RCC 7860 (cell line): ENCODE measurements around the gene COPS2.

Experiments
- DNase-seq: peaks from one replicate; pipeline ENCODE4 v3.0.0-alpha.2; 2015; ENCODE audit warnings: low spot score
- FAIRE-seq: peaks from 2 replicates; lab custom pipeline; 2012; peaks lifted over from hg19 to GRCh38; lab: Jason Lieb, UNC

Gene COPS2

DNA sequence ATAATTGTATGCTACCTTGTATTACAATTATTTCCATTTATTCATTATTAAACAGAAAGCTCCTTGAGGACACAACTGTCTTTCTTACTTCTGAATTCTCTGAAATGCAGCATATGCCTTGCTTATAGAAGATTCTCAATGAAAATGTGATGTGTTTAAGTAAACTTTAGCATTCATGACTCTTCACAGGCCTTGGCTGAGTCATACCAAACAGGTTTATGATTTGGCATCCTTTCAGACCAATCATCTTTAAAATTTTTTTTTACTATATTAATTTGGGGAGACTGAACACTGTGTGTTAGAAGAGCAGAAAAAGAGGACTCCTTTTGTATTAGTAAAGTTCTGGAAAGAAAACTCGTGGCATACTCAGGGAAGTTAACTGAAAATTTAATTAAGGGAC is 8.3 kb upstream of the COPS2 start:
- DNase-seq (no peak), FAIRE-seq (no peak)

- FAIRE-seq = no peak
- DNase-seq = no peak
Measured at GRCh38 chr15:49155834-49156627, 632 bp upstream of the COPS2 start.

- FAIRE-seq (no peak), DNase-seq (no peak)
Measured at GRCh38 chr15:49154799-49155109, 645 bp downstream of the COPS2 start.

DNA sequence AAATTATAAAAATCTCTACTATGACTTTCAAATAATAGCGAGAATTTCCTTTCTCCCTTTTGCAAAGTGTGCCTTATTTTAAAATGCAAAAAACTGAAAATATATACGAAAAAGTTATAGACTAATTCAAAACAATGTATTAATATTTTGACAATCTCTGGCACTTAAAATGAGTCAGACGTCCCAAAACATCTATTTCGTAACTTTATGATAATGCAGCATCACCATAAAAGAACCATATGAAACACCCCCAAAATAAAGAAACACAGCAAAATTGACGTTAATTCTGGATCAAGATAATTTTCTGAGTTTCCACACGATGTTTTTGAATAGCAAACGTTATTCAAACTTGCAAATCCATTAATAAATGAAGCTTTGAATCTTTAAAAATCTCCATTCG is 1.0 kb downstream of the COPS2 start:
- FAIRE-seq (no peak), DNase-seq (no peak)

- FAIRE-seq (no peak), DNase-seq (no peak)
Measured at GRCh38 chr15:49152552-49153312, 2.7 kb downstream of the COPS2 start.

DNA sequence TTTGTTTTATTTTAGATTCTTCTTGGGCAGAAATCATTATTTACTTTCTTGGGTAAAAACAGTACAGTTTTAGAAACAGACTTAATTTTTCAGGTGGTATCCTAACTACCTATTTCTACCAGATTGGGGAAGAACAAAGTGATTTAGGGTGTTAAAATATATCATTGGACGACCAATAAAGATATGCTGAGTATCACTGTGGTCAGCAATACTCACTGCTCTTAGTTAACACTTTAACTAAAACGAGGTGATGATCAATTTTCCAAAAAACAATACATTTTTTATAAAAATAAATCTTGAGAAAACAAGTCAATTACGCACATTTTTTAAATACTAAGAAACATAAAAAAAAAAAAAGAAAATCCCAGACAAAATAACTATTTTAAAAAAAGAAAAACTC is 3.6 kb downstream of the COPS2 start:
- FAIRE-seq (no peak), DNase-seq (no peak)

DNA sequence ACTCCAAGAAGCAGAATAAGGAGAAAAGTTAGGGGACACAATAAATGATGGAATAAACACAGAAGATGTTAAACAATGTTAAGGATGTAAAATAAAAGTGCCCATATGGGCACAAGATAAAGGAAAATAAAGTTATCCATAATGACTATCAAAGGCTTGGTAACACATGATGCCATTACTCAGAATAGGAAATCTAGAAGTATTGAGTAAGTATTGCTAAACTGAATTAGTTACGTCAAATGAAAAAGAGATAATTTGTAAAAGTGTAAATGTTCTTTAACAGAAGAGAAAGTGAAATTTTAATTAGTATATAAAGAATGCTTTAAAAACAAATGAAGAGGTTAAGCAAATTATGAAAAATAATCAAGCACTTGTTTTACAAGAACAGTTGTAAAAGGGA is 6.7 kb downstream of the COPS2 start:
- FAIRE-seq (no peak), DNase-seq (no peak)

- DNase-seq = no peak
- no peak for FAIRE-seq
Measured at GRCh38 chr15:49148298-49148697, 7.1 kb downstream of the COPS2 start.

DNA sequence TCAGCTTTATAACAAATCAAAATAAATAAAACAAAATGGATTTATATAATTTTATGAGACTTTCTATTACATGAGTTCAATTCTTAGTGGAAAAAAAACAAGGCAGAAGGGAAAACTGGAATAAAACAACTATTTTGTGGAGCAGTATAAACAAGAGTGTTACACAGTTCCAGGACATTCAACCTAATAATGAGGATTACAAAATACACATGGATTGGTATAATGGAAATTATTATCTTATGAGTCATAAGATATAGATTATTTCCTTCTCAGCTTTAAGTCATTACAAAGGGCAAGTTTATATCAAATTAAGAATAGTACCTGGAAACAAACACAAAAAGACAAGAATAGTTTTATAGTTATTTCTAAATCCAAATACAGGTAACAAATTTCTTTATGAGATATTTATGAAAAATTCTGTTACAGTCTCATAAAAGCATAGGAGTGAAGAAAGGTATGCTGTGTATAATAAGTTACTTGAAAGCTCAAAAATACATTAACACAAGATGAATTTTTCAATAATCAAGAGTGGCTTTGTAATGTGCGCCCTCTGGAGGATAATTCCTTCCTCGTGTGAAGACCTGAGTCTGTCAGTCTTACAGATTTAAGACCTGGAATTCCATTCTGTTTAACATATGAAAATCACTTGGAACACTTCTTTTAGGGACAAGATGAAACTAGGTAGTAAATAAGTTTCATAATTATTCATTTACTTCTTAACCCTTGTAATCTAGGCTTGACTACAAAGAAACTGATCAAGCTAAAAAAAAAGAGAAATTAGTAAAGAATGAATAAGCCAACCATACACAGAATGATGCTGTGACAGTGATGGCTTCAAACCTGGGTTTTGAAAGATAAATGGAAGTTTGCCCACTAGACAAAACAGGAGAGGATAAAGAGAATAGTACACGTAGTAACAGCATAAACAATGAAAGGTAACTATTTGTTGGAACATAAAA is 9.5 kb downstream of the COPS2 start:
- DNase-seq = no peak
- FAIRE-seq = peak; percentile 72

DNA sequence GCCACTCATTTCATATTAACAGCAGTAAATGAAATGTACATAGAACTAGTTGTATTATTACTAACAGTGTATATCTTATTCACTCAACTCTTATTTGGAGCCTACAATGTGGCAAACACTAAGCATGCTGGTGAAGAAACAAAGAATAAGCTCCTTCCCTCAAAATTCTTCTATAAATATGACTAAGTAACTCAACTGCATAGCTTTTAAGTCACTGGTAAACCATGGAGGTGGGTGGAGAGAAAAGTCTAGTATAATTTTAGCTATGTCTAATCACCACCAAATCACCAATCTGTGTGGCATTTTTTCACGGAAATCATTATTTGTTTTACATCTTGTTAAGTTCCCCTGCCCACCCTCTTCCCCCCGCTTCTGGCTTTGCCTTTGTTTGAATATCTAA is 17.5 kb downstream of the COPS2 start:
- FAIRE-seq = peak; percentile 27
- no peak for DNase-seq

DNA sequence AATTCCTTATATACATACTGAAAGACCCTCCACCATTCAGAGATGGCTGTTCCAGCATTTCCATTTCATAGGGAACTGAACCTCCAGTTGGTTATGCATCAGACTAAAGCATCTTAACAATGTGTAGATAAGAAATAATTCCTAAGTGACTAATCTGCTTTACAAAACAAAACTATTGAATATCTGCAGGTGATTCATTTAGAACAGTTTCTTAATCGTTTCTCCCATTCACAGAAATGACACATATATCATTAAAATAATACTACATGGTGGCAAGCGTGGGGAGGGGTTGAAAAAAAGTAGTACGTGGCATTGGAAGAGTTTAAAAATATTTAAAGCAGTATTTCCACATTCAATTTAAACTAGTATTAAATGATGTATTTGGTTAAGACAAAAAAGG is 19.5 kb downstream of the COPS2 start:
- peak; percentile 86 for DNase-seq
- peak; percentile 91 for FAIRE-seq

DNA sequence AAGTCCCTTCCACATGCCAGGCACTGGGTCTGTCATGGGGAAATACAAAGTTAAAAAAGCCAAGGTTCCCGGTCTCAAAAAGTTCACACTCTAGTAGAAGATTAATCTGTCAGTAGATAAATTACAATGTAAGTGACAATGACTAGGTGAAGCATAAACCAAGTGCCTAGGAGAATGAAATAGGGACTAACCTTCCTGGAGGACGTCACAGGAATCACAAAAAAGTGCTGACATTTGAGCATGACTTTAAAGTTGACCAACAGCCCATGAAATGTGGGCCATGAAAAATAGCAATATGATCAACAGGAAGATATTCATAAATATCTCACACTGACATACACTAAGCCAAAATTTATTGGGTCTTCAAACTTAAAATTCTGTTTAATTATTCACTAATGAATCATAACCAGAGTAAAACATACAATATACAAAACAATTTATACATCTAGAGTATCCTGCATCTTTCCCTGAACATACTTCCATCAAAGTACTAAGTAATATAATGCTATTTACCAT is 20.0 kb downstream of the COPS2 start:
- FAIRE-seq (no peak), DNase-seq (peak; percentile 62)

GRCh38 chr15:49134683-49135341 is 20.6 kb downstream of the COPS2 start:
- DNase-seq = peak; percentile 14
- FAIRE-seq = no peak

- no peak for FAIRE-seq
- no peak for DNase-seq
Measured at GRCh38 chr15:49131403-49131802, 24.0 kb downstream of the COPS2 start.

DNA sequence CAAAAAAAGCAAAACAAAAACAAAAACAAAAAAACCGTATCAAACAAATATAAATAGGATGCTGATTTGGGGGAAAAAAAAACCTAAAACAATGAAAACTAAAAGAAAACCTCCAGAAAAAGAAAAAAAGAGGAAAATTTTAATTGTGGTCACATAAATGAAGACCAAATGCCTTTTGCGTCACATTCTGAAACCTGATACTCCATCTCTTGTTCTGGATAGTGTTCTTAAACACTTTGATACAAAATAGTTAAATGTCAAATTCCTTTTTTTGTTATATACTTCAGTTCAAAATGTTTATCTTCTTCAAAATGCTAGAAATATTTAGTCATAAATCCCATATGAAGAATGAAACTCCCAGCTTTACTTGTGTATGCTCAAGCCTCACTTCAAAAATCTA is 31.0 kb downstream of the COPS2 start:
- FAIRE-seq (no peak), DNase-seq (no peak)

GRCh38 chr15:49122541-49123062 is 32.8 kb downstream of the COPS2 start:
- no peak for DNase-seq
- no peak for FAIRE-seq

GRCh38 chr15:49121901-49122300 is 33.5 kb downstream of the COPS2 start:
- FAIRE-seq = no peak
- no peak for DNase-seq

- FAIRE-seq (no peak), DNase-seq (no peak)
Measured at GRCh38 chr15:49120832-49121231, 34.6 kb downstream of the COPS2 start.

DNA sequence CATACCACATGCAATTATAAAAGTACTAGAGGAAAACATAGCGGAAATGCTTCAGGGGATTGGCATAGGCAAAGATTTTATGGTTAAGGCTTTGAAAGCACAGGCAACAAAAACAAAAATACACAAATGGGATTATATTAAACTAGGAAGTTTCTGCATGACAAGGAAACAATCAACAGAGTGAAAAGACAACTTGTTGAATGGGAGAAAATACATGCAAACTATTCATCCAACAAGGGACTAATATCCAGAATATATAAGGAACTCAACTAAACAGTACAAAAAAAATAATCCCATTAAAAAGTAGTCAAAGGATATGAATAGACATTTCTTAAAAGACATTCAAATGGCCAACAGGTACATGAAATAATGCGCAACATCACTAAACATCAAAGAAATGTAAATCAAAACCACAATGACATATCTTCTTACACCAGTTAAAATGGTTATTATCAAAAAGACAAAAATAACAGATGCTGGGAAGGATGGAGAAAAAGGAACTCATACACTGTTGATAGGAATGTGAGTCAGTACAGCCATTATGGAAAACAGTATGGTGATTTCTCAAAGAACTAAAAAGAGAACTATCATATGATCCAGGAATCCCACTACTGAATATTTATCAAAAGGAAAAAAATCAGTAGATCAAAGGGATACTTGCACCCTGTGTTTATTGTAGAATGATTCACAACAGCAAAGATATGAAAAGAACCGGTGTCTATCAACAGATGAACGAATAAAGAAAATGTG is 39.1 kb downstream of the COPS2 start:
- DNase-seq (no peak), FAIRE-seq (no peak)

- FAIRE-seq = no peak
- DNase-seq = no peak
Measured at GRCh38 chr15:49115062-49115461, 40.3 kb downstream of the COPS2 start.
